Hepatocyte (in vitro differentiated cells): ENCODE measurements around the gene ELOVL5.

Experiments
- CTCF ChIP-seq: fragments of 200-600 bp; sonication (generic); IDR thresholded peaks from 2 replicates; pipeline ENCODE4 v1.5.1; 2016; ENCODE audit warnings: antibody characterized with exemption, mild to moderate bottlenecking; ENCODE audit not compliant: poor library complexity
- EZH2 ChIP-seq: fragments of 200-600 bp; sonication (generic); IDR thresholded peaks from 2 replicates; pipeline ENCODE4 v1.6.1; 2016; ENCODE audit warnings: antibody characterized with exemption, mild to moderate bottlenecking, borderline replicate concordance

DNA sequence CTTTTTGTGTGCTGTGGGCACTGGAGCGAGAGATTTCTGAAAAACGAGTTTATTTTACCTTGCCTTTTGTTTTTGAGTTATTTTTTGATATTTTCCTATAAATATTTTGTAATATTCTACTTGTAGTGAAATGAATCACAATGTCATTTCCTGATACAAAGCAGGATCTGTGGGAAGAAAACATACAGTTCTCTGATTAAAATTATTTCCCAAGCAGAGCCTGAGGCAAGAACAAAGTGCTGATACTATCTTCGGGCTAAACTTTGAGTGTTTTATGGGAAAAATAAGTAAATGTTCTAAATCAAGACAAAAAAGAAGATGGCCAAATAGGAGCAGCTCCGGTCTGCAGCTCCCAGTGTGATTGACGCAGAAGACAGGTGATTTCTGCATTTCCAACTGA is 33.7 kb upstream of the ELOVL5 start:
- TF ChIP-seq CTCF (no peak), EZH2 (no peak)
